Spinal cord (tissue), 10 donors: ENCODE data around the gene PEDS1. TPM values are rescaled to one million over a fixed set of nuclear protein-coding genes. Genes with fewer than 3 reads are reported as not detected.
"Not testable (repeated sequence)": the region's sequence is repeated elsewhere in the genome, so short reads cannot be mapped to it uniquely, and the experiment has no call there.

Source experiments
- DNase-seq, 6 donors: peaks; one replicate each; pipeline versions ENCODE4 v3.0.0 to v3.0.0-alpha.2; 2013 to 2015; ENCODE audit warnings: low spot score in 6 of 6, low read depth in 4 of 6
- H3K27ac ChIP-seq: one replicate; pipeline ENCODE4 v1.5.1; 2013; ENCODE audit warnings: low read depth, low read length, control low read depth
- H3K27me3 ChIP-seq: one replicate; pipeline ENCODE4 v1.6.1; 2013; ENCODE audit warnings: low read length; ENCODE audit not compliant: control insufficient read depth, insufficient read depth
- H3K36me3 ChIP-seq: one replicate; pipeline ENCODE4 v1.6.1; 2013; ENCODE audit warnings: low read length; ENCODE audit not compliant: control insufficient read depth, insufficient read depth
- H3K4me1 ChIP-seq: one replicate; pipeline ENCODE4 v1.6.1; 2013; ENCODE audit warnings: low read length; ENCODE audit not compliant: control insufficient read depth, insufficient read depth
- H3K4me3 ChIP-seq: one replicate; pipeline ENCODE4 v1.5.1; 2013; ENCODE audit warnings: low read depth, low read length, control low read depth
- H3K9me3 ChIP-seq: one replicate; pipeline ENCODE4 v1.6.1; 2013; ENCODE audit warnings: low read length; ENCODE audit not compliant: control insufficient read depth, insufficient read depth
- WGBS: methylation state at CpG from one replicate; pipeline ENCODE4 v1.1.5; 2013; ENCODE audit warnings: missing lambda C conversion rate; ENCODE audit not compliant: insufficient coverage; 5-methylcytosine and 5-hydroxymethylcytosine counted together
- long read RNA-seq, 4 donors: transcript quantifications; one replicate each; lab custom pipeline, GENCODE V29; 2026
- polyA plus RNA-seq, 2 donors: library from polyadenylated mRNA; unstranded; fragments of 120-200 nt; gene quantifications; one replicate each; pipeline ENCODE4 v1.2.1, GENCODE V29; 2013; ENCODE audit not compliant: insufficient read length in 2 of 2
- total RNA-seq, 2 donors: library from RNA; depleted of rRNA in 1 of 2; stranded (reverse); fragments of 120-200 nt in 1 of 2; fragments of >200 nt in 1 of 2; gene quantifications; one replicate each; pipeline versions ENCODE4 v1.2.3 to v1.2.4, GENCODE V29; 2013 to 2014
- donor health status: healthy.

PEDS1 gene
- total RNA-seq (10 to 100 TPM in 1 of 2 donors, 1 to 10 TPM in 1; 9.9 to 32.3 TPM), polyA plus RNA-seq (10 to 100 TPM; 33.5 to 36.8 TPM)
- long read RNA-seq, donor 1, full-length matches to known transcripts: 13 of 18 reads
- long read RNA-seq, donor 1, partial matches to known transcripts: 5 of 18 reads
- long read RNA-seq, donor 1, other reads (novel, unspliced or antisense): 0 of 18 reads
- long read RNA-seq, donor 2, full-length matches to known transcripts: 8 of 8 reads
- long read RNA-seq, donor 2, partial matches to known transcripts: 0 of 8 reads
- long read RNA-seq, donor 2, other reads (novel, unspliced or antisense): 0 of 8 reads
- long read RNA-seq, donor 3, full-length matches to known transcripts: 9 of 9 reads
- long read RNA-seq, donor 3, partial matches to known transcripts: 0 of 9 reads
- long read RNA-seq, donor 3, other reads (novel, unspliced or antisense): 0 of 9 reads
- long read RNA-seq, donor 4, full-length matches to known transcripts: 8 of 8 reads
- long read RNA-seq, donor 4, partial matches to known transcripts: 0 of 8 reads
- long read RNA-seq, donor 4, other reads (novel, unspliced or antisense): 0 of 8 reads

DNA sequence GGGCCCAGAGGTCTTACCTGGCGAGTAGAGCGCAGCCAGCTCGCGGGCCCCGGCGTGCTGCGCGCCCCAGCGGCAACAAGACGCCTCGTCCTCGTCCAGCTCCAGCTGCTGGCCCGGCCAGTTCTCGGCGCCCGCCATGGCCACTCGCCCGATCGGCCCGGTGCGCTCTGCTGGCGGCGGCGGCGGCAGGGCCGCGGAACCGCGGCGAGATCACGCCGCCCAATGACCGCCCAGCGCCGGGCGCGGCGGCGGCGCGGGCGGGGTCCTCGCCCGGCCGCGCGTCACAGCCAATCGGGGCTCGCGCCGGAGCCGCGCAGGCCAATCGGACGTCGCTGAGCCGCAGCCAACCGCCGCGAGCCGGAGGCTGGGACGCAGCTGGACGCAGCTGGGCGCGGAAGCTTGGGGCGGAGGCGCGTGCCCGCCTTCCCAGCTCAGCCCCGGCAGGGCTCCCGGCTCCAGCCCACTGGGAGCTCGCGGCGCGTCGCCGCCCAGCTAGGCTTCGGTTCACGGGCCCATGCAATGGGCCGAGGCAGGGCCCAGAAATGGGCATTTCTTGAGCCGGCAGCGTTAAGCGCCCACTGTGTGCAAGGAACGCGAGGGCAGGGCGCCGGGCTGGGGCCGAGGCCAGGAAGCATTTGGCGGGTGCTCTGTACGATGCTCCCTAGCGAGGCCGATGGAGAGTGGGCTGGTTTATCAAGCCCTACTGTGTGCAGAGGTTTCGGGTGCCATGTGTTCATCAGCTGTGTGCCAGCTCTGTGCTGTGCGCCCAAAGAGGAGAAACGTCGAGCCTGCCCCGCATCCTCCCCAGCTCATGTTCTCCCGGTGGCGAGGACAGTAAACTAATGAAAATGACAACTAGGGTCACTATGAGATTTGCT, at the start of gene PEDS1:
Gene PEDS1, minus strand, starts transcription at position 224 of the 878 bp plus-strand sequence. Its CDS starts 86 bp downstream, at position 138.
- peak within 1 kb of the TSS; percentile 89 for H3K4me3 ChIP-seq
- peaks cover 23% of the 10 kb centered on the region for H3K36me3 ChIP-seq
- H3K27ac ChIP-seq: peak within 1 kb of the TSS; percentile 86
- H3K9me3 ChIP-seq: no peaks in the 10 kb centered on the region
- WGBS: 2% methylated on average over 99 of the region's 99 CpGs
- H3K4me1 ChIP-seq: peaks cover 28% of the 10 kb centered on the region
- H3K27me3 ChIP-seq: no peaks in the 10 kb centered on the region
- DNase-seq: peak in 5 of 6 donors; percentile 78 to 97 (median 84)

DNA sequence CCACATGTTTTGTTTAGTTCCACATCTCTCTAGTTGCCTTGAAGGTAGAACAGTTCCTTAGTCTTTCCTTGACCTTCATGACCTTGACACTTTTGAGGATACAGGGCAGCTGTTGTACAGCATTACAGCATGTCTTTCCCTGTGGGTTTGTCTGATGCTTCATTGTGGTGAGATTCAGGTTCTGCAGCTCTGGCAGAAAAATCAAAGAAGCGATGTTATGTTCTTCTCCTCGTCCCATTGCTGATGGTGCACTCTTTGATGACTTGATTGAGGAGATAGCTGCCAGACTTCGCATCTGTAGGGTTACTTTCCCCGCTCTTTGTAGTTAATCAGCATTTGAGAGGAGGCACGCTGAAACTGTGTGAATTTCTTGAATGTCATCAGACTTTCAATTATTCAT, 49.2 kb upstream of the PEDS1 start:
- Histone ChIP-seq H3K27ac (no peak overlapping the region), H3K27me3 (no peaks in the 10 kb centered on the region), H3K9me3 (peaks cover 13% of the 10 kb centered on the region), H3K4me3 (no peak overlapping the region), H3K36me3 (no peaks in the 10 kb centered on the region), H3K4me1 (peaks cover 4% of the 10 kb centered on the region)
- no CpG with 5 or more reads among the region's 5 CpGs for WGBS
- DNase-seq: no peak

DNA sequence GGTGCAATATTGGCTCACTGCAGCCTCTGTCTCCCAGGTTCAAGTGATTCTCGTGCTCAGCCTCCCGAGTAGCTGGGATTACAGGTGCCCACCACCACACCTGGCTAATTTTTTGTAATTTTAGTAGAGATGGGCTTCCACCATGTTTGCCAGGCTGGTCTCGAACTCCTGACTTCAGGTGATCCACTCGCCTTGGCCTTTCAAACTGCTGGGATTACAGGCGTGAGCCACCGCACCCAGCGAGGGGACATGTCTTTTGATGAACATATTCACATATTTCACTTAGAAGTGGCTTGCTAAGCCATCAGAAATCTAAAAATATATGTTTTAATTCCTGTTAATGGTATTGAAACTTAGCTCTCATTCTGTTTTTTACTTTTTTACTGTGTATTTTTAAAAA, 48.2 kb upstream of the PEDS1 start:
- H3K4me1 ChIP-seq, H3K27me3 ChIP-seq, DNase-seq, H3K27ac ChIP-seq, H3K36me3 ChIP-seq, H3K4me3 ChIP-seq: not testable (repeated sequence)
- WGBS: 87% methylated on average over 3 of the region's 7 CpGs
- peaks cover 13% of the 10 kb centered on the region for H3K9me3 ChIP-seq

GRCh38 chr20:50200482-50201104, 47.1 kb upstream of the PEDS1 start:
- 81% methylated on average over 6 of the region's 6 CpGs for WGBS
- peaks cover 13% of the 10 kb centered on the region for H3K9me3 ChIP-seq
- no peak overlapping the region for H3K27ac ChIP-seq
- no peaks in the 10 kb centered on the region for H3K36me3 ChIP-seq
- H3K27me3 ChIP-seq: peaks cover 3% of the 10 kb centered on the region
- peaks cover 4% of the 10 kb centered on the region for H3K4me1 ChIP-seq
- no peak for DNase-seq
- H3K4me3 ChIP-seq: no peak overlapping the region

DNA sequence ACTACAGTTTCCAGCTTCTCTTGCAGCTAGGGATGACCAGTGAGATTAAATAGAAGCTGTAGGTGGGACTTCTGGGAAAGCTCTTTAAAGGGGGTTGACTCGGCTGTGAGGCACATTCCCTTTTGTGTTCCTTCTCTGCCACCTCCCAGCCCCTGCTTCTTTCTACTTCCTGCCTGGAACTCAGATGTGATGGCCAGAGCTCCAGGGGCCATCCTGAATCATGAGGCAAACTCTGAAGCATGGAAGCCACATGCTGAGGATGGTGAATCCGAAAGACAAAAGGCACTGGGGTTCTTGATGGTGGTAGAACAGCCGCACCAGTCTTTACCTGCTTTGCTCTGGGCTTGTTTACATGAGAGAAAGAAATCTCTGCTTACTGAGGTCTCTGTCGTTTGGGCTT, 46.2 kb upstream of the PEDS1 start:
- Histone ChIP-seq H3K27me3 (peaks cover 6% of the 10 kb centered on the region), H3K4me3 (no peak overlapping the region), H3K27ac (no peak overlapping the region), H3K36me3 (no peaks in the 10 kb centered on the region), H3K4me1 (peaks cover 4% of the 10 kb centered on the region), H3K9me3 (peaks cover 13% of the 10 kb centered on the region)
- 81% methylated on average over 3 of the region's 4 CpGs for WGBS
- DNase-seq: no peak

DNA sequence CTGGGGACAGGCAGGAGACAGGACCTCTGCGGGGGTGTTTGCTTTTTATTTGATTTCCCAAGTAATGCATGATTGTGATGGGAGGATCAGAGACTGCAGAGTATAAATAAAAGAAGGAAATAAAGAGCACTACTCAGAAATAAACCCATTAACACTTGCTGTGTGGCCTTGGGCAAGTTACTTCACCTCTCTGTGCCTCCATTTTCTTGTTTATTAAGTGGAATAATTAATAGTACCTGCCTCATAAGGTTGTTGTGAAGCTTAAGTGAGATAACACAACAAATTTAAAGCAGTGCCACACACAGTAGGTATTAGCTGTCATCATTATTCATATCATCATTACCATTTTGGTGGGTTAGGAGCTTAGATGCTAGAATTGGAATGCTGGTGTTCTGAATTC, 45.2 kb upstream of the PEDS1 start:
- 67% methylated on average over 1 of the region's 1 CpG for WGBS
- DNase-seq: no peak
- peaks cover 2% of the 10 kb centered on the region for H3K36me3 ChIP-seq
- peaks cover 15% of the 10 kb centered on the region for H3K27me3 ChIP-seq
- H3K9me3 ChIP-seq: peaks cover 8% of the 10 kb centered on the region
- no peak overlapping the region for H3K4me3 ChIP-seq
- peaks cover 12% of the 10 kb centered on the region for H3K4me1 ChIP-seq
- H3K27ac ChIP-seq: no peak overlapping the region

DNA sequence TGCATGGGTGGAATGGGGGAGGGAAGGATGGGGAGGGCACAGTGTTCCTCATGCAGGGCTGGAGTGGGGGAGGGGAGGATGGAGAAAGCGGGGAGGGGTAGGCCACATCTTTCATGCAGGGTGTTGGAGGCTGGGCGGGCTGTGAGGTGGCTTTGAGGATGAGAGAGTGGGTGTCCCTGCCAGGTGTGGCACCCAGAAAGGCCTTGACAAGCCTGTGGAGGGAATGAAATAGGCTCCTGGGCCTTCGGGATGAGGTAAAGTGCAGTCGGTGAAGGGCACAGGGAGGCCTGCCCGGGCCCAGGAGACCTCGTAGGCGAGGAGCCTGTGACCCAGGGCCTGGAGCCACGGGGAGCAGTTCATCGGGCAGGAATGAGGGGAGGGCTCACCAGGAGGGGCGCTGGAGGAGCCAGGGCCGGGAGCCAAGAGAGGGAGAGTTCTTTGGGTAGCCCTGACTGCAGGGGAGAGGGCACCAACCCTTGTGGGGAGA, 44.7 kb upstream of the PEDS1 start:
- Histone ChIP-seq H3K4me3 (no peak overlapping the region), H3K27me3 (peaks cover 20% of the 10 kb centered on the region), H3K9me3 (peaks cover 5% of the 10 kb centered on the region), H3K27ac (no peak overlapping the region), H3K36me3 (peaks cover 2% of the 10 kb centered on the region), H3K4me1 (peaks cover 17% of the 10 kb centered on the region)
- no peak for DNase-seq
- 47% methylated on average over 11 of the region's 11 CpGs for WGBS

GRCh38 chr20:50197463-50198179, 44.1 kb upstream of the PEDS1 start:
- Histone ChIP-seq H3K4me1 (peaks cover 23% of the 10 kb centered on the region), H3K27ac (no peak overlapping the region)

More at GRCh38 chr20:50197463-50198179, 44.1 kb upstream of the PEDS1 start:
- no peak overlapping the region for H3K4me3 ChIP-seq
- peaks cover 26% of the 10 kb centered on the region for H3K27me3 ChIP-seq
- DNase-seq: no peak
- H3K36me3 ChIP-seq: peaks cover 2% of the 10 kb centered on the region
- WGBS: 75% methylated on average over 8 of the region's 10 CpGs
- peaks cover under 1% of the 10 kb centered on the region for H3K9me3 ChIP-seq
